Activated T-cell treated with anti-CD3 and anti-CD28 coated beads, Interleukin-2, amount 50 U/mL, for 48 hours (primary cell): ENCODE measurements around the gene ECE2.
"Not testable (repeated sequence)": the region's sequence is repeated elsewhere in the genome, so short reads cannot be mapped to it uniquely, and the experiment has no call there.

Source experiments
- DNase-seq, 2 experiments: peaks; one replicate each; pipeline ENCODE4 v3.0.0-alpha.2; 2020

ECE2 gene

GRCh38 chr3:184338511-184338945 is 62.7 kb downstream of the ECE2 start:
- no peak for DNase-seq

- DNase-seq, result no peak
Observed at GRCh38 chr3:184339001-184339400, 63.2 kb downstream of the ECE2 start.

GRCh38 chr3:184339451-184340135 is 63.8 kb downstream of the ECE2 start:
- not testable (repeated sequence) for DNase-seq

GRCh38 chr3:184341925-184342324 is 66.1 kb downstream of the ECE2 start:
- no peak for DNase-seq
